ENCODE measurements around the gene VGF. TPM values are rescaled to one million over a fixed set of nuclear protein-coding genes. Genes with fewer than 3 reads are reported as not detected.

Gene VGF
- total and polyA plus RNA-seq, 2 experiments from 2014 or later: 3.0 to 4.4 TPM

DNA sequence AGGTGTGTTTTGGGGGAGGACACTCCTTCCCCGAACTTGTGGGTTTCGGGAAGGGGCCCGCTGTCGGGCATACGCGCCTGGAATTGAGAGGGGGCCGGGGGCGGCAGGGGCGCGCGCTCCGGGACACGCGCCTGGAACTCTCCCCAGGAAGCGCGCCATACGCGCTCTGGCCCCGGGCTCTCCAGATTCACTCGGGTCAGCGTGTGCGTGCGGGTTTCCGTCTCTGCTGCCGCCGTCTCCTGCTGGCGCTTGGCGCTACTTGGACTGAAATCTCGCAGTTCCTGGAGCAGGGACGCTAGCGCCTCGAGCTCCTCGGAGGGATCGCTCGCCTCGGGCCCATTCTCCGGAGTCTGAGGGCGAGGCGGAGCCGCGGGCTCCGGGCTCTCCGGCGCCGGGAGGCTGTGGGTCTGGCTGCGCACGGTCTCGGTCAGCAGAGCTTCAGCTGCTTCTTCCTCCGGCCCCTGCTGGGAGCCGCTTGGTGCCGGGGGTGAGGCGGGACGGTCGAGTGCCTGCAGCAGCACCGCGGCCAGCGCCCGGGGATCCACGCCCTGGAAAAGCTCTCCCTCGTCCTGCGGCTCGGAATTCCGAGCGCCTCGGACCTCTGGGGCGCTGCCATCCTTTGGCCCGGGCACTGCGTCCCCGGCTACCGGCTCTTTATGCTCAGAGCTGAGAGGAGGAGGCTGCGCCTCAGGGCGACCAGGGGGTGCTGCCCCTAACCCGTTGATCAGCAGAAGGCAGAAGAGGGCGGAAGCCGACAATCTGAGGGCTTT is 1.1 kb downstream of the VGF start:
- Histone ChIP-seq H3K4me2 (peak overlapping the region; percentile 98), H2AFZ (no peak overlapping the region), H4K20me1 (replicated peaks; ENCODE audit: insufficient read depth) (peaks cover 6% of the 10 kb centered on the region; the same call in 1 of the 2 replicates), H3F3A (replicated peaks; ENCODE audit: low read depth) (peaks cover 24% of the 10 kb centered on the region), H3K27me3 (ENCODE audit: insufficient read depth) (peaks cover 74% of the 10 kb centered on the region), H3K9me2 (ENCODE audit: insufficient read depth) (no peaks in the 10 kb centered on the region), H3K27ac (ENCODE audit: low read depth) (no peak overlapping the region), H3K79me2 (replicated peaks; ENCODE audit: insufficient read depth) (no peaks in the 10 kb centered on the region), H3K4me1 (ENCODE audit: insufficient read depth) (peaks cover 64% of the 10 kb centered on the region), H3K4me3 (peak overlapping the region; percentile 76), H3K36me3 (ENCODE audit: insufficient read depth) (no peaks in the 10 kb centered on the region)
- DNase-seq (ENCODE audit: low spot score) (peak; percentile 83), ATAC-seq (peak; percentile 19)
- peak overlapping the region; percentile 78 for H3K4me3 Mint-ChIP-seq
- peaks cover 61% of the 10 kb centered on the region for H3K4me1 Mint-ChIP-seq
- no peak overlapping the region for H3K27ac Mint-ChIP-seq
- H3K27me3 Mint-ChIP-seq (ENCODE audit: insufficient read depth, low read depth, poor library complexity): peaks cover 66% of the 10 kb centered on the region
- peaks cover 2% of the 10 kb centered on the region; the same call in 2 of the 3 replicates for H3K36me3 Mint-ChIP-seq (ENCODE audit: low read depth)
- H3K9me3 Mint-ChIP-seq: no peaks in the 10 kb centered on the region; the same call in 1 of the 3 replicates
- TF ChIP-seq STAT1 (IDR thresholded peaks at IDR 0.05; ENCODE audit: unreplicated experiment) (no peak), ZNF114 (CRISPR knock-in tag; IDR thresholded peaks at IDR 0.05) (no peak), CREB1 (CRISPR knock-in tag; IDR thresholded peaks at IDR 0.05; ENCODE audit: low read depth) (no peak), EZH2phosphoT487 (IDR thresholded peaks at IDR 0.05; ENCODE audit: unreplicated experiment) (no peak), ZNF331 (CRISPR knock-in tag; IDR thresholded peaks at IDR 0.05; ENCODE audit: low read depth) (no peak), EZH2 (IDR thresholded peaks at IDR 0.05; ENCODE audit: low read depth, unreplicated experiment) (peak; percentile 29), JUNB (IDR thresholded peaks at IDR 0.05; ENCODE audit: unreplicated experiment) (no peak), POLR2AphosphoS5 (IDR thresholded peaks at IDR 0.05; ENCODE audit: low read depth) (no peak), NANOG (IDR thresholded peaks at IDR 0.05; ENCODE audit: borderline replicate concordance) (no peak)
- TF ChIP-seq, protein P1, sequence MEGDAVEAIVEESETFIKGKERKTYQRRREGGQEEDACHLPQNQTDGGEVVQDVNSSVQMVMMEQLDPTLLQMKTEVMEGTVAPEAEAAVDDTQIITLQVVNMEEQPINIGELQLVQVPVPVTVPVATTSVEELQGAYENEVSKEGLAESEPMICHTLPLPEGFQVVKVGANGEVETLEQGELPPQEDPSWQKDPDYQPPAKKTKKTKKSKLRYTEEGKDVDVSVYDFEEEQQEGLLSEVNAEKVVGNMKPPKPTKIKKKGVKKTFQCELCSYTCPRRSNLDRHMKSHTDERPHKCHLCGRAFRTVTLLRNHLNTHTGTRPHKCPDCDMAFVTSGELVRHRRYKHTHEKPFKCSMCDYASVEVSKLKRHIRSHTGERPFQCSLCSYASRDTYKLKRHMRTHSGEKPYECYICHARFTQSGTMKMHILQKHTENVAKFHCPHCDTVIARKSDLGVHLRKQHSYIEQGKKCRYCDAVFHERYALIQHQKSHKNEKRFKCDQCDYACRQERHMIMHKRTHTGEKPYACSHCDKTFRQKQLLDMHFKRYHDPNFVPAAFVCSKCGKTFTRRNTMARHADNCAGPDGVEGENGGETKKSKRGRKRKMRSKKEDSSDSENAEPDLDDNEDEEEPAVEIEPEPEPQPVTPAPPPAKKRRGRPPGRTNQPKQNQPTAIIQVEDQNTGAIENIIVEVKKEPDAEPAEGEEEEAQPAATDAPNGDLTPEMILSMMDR (conservative IDR thresholded peaks at IDR 0.05; ENCODE audit: low read depth in 2 of 2): no peak
- TF ChIP-seq, protein P2, sequence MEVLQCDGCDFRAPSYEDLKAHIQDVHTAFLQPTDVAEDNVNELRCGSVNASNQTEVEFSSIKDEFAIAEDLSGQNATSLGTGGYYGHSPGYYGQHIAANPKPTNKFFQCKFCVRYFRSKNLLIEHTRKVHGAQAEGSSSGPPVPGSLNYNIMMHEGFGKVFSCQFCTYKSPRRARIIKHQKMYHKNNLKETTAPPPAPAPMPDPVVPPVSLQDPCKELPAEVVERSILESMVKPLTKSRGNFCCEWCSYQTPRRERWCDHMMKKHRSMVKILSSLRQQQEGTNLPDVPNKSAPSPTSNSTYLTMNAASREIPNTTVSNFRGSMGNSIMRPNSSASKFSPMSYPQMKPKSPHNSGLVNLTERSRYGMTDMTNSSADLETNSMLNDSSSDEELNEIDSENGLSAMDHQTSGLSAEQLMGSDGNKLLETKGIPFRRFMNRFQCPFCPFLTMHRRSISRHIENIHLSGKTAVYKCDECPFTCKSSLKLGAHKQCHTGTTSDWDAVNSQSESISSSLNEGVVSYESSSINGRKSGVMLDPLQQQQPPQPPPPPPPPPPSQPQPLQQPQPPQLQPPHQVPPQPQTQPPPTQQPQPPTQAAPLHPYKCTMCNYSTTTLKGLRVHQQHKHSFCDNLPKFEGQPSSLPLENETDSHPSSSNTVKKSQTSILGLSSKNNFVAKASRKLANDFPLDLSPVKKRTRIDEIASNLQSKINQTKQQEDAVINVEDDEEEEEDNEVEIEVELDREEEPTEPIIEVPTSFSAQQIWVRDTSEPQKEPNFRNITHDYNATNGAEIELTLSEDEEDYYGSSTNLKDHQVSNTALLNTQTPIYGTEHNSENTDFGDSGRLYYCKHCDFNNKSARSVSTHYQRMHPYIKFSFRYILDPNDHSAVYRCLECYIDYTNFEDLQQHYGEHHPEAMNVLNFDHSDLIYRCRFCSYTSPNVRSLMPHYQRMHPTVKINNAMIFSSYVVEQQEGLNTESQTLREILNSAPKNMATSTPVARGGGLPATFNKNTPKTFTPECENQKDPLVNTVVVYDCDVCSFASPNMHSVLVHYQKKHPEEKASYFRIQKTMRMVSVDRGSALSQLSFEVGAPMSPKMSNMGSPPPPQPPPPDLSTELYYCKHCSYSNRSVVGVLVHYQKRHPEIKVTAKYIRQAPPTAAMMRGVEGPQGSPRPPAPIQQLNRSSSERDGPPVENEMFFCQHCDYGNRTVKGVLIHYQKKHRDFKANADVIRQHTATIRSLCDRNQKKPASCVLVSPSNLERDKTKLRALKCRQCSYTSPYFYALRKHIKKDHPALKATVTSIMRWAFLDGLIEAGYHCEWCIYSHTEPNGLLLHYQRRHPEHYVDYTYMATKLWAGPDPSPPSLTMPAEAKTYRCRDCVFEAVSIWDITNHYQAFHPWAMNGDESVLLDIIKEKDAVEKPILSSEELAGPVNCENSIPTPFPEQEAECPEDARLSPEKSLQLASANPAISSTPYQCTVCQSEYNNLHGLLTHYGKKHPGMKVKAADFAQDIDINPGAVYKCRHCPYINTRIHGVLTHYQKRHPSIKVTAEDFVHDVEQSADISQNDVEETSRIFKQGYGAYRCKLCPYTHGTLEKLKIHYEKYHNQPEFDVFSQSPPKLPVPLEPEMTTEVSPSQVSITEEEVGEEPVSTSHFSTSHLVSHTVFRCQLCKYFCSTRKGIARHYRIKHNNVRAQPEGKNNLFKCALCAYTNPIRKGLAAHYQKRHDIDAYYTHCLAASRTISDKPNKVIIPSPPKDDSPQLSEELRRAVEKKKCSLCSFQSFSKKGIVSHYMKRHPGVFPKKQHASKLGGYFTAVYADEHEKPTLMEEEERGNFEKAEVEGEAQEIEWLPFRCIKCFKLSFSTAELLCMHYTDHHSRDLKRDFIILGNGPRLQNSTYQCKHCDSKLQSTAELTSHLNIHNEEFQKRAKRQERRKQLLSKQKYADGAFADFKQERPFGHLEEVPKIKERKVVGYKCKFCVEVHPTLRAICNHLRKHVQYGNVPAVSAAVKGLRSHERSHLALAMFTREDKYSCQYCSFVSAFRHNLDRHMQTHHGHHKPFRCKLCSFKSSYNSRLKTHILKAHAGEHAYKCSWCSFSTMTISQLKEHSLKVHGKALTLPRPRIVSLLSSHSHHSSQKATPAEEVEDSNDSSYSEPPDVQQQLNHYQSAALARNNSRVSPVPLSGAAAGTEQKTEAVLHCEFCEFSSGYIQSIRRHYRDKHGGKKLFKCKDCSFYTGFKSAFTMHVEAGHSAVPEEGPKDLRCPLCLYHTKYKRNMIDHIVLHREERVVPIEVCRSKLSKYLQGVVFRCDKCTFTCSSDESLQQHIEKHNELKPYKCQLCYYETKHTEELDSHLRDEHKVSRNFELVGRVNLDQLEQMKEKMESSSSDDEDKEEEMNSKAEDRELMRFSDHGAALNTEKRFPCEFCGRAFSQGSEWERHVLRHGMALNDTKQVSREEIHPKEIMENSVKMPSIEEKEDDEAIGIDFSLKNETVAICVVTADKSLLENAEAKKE (CRISPR knock-in tag; IDR thresholded peaks at IDR 0.05): no peak
- TF ChIP-seq, protein P3, sequence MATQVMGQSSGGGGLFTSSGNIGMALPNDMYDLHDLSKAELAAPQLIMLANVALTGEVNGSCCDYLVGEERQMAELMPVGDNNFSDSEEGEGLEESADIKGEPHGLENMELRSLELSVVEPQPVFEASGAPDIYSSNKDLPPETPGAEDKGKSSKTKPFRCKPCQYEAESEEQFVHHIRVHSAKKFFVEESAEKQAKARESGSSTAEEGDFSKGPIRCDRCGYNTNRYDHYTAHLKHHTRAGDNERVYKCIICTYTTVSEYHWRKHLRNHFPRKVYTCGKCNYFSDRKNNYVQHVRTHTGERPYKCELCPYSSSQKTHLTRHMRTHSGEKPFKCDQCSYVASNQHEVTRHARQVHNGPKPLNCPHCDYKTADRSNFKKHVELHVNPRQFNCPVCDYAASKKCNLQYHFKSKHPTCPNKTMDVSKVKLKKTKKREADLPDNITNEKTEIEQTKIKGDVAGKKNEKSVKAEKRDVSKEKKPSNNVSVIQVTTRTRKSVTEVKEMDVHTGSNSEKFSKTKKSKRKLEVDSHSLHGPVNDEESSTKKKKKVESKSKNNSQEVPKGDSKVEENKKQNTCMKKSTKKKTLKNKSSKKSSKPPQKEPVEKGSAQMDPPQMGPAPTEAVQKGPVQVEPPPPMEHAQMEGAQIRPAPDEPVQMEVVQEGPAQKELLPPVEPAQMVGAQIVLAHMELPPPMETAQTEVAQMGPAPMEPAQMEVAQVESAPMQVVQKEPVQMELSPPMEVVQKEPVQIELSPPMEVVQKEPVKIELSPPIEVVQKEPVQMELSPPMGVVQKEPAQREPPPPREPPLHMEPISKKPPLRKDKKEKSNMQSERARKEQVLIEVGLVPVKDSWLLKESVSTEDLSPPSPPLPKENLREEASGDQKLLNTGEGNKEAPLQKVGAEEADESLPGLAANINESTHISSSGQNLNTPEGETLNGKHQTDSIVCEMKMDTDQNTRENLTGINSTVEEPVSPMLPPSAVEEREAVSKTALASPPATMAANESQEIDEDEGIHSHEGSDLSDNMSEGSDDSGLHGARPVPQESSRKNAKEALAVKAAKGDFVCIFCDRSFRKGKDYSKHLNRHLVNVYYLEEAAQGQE (IDR thresholded peaks at IDR 0.05; ENCODE audit: unreplicated experiment): peak; percentile 79
- TF ChIP-seq, protein P4, sequence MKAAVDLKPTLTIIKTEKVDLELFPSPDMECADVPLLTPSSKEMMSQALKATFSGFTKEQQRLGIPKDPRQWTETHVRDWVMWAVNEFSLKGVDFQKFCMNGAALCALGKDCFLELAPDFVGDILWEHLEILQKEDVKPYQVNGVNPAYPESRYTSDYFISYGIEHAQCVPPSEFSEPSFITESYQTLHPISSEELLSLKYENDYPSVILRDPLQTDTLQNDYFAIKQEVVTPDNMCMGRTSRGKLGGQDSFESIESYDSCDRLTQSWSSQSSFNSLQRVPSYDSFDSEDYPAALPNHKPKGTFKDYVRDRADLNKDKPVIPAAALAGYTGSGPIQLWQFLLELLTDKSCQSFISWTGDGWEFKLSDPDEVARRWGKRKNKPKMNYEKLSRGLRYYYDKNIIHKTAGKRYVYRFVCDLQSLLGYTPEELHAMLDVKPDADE (IDR thresholded peaks at IDR 0.05): no peak
